Measurements from ENCODE around the gene OR4A16.

The OR4A16 gene, protein sequence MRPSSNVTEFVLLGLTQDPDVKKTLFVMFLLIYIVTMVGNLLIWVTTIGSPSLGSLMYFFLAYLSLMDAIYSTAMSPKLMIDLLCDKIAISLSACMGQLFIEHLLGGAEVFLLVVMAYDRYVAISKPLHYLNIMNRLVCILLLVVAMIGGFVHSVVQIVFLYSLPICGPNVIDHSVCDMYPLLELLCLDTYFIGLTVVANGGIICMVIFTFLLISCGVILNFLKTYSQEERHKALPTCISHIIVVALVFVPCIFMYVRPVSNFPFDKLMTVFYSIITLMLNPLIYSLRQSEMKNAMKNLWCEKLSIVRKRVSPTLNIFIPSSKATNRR

DNA sequence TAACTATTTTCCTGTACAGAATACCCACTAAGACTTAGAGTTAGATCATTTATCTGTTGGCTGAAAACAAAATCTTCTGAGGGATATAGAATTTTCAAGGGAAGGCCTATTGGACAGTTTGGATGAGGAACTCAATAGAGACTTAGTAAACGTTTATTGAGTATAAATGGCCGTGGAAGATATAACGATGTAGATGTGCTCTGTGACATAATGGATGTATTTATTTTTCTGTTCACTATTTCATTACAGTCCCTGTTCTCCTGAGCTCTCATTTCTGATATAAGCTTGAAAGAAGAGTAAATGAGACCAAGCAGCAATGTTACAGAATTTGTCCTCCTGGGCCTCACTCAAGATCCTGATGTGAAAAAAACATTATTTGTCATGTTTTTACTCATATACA, at the start of gene OR4A16:
Gene OR4A16, plus strand, starts transcription at position 301 of the 400 bp plus-strand sequence. Its CDS starts 0 bp downstream, at position 301.
- DNase-seq (ENCODE audit: low read depth in 2 of 2), result no peak

DNA sequence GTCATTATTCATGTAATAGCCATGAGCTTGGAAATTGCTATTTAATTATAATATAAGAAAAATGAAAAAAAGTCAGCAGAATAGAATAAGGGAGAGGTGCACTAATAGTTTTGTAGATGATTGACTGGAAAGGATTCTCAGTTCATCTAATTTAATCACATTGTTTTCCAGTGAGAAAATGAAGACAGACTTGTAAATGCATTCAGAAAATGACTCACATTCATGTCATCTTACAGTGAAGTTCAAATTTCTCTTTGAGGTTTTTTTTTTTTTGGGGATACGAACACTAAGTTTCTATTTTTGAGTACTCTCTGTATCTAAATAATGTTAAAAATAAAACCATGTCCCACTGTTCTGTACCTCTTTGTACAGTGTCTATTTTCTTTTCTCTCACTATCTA, 18.5 kb upstream of the OR4A16 start:
- DNase-seq (ENCODE audit: low read depth in 2 of 2), result no peak

- DNase-seq (ENCODE audit: low read depth in 2 of 2), result no peak
These were observed 2.3 kb downstream of the OR4A16 start for GRCh38 chr11:55345306-55345705.

DNA sequence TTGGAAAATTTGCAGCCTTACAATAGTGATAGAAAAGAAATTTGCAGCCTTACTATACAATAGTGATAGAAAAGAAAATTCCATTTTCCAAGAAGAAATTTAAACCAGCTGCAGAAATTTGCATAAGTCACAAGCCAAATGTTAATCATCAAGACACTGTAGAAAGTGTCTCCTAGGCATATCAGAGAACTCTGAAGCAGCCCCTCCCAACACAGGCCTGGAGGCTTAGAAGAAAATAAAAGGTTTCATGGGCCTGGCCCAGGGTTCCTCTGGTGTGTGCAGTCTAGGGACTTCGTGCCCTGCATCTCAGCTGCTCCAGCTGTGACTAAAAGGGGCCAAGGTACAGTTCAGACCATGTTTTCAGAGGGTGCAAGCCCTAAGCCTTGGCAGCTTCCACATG, 6.0 kb downstream of the OR4A16 start:
- no peak for DNase-seq (ENCODE audit: low read depth in 2 of 2)

DNA sequence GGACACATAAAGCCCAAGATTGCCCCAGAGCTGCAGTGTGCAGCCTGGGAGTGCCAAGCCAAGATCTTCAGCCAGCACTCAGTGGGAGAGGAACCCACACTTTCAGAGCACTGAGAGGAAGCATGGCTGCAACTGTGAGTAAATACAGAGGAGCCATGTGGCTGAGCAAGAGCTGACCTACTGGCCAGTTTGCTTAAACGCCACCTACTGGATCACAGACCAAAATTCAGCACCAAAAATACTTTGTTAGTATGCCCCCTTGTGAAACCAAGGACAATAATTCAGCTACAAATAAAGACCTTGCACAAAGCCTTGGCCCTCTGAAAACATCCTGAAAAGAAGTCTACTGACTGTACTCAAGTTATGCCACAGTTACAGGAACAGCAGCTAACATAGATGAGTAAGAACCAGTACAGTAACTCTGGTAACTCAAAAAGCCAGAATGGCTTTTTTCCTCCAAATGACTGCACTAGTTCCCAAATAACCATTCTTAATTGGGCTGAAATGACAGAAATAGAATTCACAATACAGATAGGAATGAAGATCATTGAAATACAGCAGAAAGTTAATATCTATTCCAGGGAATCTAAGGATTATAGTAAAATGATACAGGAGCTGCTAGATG, 14.7 kb downstream of the OR4A16 start:
- no peak for DNase-seq (ENCODE audit: low read depth in 2 of 2)

DNA sequence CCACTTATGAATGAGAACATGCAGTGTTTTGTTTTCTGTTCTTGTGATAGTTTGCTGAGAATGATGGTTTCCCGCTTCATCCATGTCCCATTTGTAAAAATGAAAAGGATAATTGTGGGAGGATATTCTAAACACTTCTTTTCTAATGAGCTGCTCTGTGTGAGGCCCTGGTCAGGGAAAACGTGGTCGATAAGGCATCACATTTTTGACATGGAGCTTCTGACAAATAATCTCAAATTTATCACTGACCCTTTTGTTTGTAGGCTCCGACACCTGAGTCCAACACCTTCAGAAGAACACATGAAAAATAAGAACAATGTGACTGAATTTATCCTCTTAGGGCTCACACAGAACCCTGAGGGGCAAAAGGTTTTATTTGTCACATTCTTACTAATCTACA, 24.7 kb downstream of the OR4A16 start, which contains the start of gene OR4A15:
Gene OR4A15, plus strand, starts transcription at position 301 of the 400 bp plus-strand sequence. Its CDS starts 0 bp downstream, at position 301.
- no peak for DNase-seq (ENCODE audit: low read depth in 2 of 2)

Data from stimulated activated CD4-positive, alpha-beta T cell treated with anti-CD3 and anti-CD28 coated beads, Interleukin-12 subunit alpha, Interleukin-12 subunit beta, amount 100 ng/mL, for 24 hours (primary cell).